Endometrium (tissue), 2 donors: ENCODE measurements around the gene GXYLT2.
A peak's percentile ranks its signal among the peaks of the same experiment; 100 is the strongest.

ENCODE experiments used
- FAIRE-seq: peaks from 2 replicates; lab custom pipeline; 2012; peaks lifted over from hg19 to GRCh38; lab: Jason Lieb, UNC
- donor health status: control.
- donor health status: control.

Gene GXYLT2

DNA sequence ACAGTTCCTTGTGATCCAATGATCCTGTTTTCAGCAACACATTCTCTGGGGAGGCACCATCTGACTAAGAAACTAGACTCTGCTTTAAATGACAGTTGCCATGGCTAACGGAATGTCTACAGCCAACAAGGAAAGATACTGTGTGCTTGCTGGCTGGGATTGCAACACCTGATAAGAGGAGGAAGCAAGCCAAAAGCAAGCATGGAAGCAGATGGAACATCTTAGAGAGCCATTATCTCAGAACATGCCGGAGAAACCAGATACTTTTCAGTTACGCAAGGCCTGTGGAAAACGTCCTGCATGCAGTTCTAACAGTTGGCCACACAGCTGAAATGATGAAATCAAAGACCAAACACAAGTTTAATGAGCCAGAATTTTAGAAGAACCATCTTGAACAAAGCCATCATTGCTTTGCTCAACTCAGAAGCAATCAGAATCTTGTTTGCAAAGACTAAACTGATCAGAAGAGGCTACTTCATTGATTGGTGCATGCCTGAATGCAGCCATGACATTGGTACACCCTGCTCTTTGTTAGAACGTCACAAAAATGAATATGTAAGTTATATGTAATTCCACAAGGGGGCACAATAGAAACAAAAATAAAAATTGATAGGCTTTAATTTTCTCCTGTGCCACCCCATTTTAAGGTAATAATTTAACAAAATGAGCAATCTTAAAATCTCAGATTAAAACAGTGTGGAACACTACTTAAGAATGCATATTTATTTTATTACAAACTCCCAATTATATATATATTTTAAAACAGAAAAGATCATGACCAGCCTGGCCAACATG, 50.8 kb downstream of the GXYLT2 start:
- peak; percentile 84 for FAIRE-seq

DNA sequence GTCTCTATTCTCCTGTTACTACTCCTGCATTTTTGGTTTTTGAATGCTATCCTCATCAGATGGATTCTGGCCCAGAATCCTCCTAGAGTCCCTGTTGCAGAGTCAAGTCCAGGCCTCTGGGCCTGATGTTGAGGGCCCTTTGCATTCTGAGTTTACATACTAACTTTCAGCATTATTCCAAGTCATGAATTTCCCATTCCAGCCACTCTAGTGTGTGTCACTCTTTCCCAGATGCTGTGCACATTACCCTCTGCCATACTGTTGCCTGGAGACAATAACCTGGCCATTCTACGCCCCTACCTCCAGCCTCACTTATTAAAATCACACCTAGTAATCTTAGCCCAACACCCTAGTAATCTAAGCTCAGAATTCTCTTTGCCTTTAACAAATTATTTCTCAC, 53.4 kb downstream of the GXYLT2 start:
- FAIRE-seq: no peak

DNA sequence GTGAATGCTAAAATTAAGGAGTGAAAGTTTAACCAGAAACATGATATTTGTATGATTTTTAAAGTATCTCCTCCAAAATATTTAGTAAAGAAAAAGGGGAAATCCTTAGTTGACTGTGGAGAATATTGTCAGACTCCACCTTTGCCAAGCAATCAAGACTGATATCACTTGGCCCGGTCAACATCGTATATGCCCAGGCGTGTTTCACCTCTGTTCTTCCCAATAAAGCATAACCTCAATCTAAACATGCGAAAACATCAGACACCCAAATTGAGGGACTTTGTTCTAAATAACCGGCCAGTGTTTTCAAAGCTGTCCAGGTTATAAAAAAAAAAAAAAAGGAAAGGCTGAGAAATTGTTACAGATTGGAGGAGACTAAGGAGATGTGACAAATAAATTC, 54.6 kb downstream of the GXYLT2 start:
- FAIRE-seq: no peak

DNA sequence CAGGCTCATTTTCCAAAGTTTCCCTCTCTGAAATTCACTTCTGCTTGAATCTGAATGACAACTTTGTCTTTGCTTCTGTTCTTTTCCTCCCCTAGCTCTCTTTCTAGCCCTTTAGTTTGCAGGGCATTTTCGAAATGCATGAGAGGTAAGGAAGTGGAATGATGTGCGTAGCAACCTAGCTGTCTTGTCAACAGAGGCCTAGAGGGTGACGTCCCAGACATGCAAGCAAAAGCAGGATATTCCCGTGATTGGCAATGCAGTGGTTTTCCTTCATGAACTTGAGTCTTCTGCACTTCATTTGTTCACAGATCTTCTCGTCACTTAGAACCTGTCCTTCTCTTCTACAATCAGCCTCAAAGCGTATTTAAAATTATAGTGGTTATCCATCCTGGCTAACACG, 56.9 kb downstream of the GXYLT2 start:
- no peak for FAIRE-seq

- FAIRE-seq: no peak
Observed at GRCh38 chr3:72947715-72948490, 60.1 kb downstream of the GXYLT2 start.

GRCh38 chr3:72949016-72949415, 61.2 kb downstream of the GXYLT2 start:
- FAIRE-seq: no peak

DNA sequence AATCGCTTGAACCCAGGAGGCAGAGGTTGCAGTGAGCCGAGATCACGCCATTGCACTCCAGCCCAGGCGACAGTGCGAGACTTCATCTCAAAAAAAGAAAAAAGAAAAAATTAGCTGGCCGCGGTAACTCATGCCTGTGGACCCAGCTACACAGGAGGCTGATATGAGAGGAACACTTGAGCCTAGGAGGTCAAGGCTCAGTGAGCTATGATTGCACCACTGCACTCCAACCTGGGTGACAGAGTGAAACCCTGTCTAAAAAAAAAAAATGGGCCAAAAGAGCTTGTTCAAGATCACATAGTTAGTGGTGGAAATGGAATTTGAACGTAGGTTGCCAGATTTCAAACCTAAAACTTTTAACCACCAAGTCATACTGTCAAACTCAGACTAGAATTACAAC, 62.5 kb downstream of the GXYLT2 start:
- no peak for FAIRE-seq

GRCh38 chr3:72950801-72951200, 63.0 kb downstream of the GXYLT2 start:
- FAIRE-seq: no peak

- FAIRE-seq: no peak
Observed at GRCh38 chr3:72951259-72951722, 63.4 kb downstream of the GXYLT2 start.

DNA sequence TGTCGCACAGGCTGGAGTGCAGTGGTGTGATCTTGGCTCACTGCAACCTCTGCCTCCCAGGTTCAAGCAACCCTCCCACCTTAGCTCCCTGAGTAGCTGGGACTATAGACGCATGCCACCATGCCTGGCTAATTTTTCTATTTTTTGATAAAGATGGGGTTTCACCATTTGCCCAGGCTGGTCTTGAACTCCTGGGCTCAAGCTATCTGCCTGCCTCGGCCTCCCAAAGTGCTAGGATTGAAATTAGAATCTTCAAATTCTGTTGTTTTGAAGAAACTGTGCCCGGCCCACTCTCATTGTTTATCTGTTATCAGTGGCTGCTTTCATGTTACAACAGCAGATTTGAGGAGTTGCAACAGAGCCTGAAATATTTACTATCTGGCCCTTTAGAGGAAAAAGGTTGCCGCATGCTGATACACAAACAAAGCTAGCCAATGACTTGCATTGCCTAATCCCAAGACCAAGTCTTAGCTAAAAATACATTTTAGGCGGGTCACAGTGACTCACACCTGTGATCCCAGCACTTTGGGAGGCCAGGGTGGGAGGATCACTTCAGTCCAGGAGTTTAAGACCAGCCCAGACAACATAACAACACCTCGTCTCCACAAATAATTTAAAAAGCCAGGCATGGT, 65.6 kb downstream of the GXYLT2 start:
- no peak for FAIRE-seq

DNA sequence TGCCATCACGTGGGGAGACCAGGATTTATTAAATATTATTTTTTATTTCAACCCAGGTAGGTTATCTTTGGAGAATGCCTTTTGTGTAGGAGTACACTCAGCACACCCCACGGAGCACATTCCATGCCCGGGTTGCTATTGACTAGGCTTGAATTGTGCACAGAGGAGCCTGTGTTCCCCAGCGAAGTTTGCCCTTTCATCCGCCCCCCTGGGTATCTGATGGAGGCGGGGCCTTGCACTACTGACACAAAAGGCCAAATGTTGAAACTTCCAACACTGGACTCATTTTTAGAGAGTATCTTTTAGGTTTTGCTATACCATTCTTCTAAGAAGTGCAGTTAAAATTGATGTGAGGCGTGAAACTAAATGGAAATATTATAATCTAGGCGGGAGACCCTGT, 69.5 kb downstream of the GXYLT2 start:
- no peak for FAIRE-seq

DNA sequence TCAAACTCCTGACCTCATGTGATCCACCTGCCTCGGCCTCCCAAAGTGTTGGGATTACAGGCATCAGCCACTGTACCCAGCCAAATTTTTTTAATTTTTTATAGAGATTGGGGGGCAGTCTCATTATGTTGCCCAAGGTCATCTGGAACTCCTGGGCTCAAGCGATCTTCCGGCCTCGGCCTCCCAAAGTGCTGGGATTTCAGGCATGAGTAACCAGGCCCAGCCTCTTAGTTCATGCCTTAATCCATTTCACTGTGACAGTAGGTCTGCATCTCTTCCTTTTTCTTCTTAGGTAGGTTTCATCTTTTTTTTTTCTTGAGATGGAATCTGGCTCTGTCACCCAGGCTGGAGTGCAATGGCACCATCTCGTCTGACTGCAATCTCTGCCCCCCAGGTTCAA, 71.5 kb downstream of the GXYLT2 start:
- FAIRE-seq: no peak

DNA sequence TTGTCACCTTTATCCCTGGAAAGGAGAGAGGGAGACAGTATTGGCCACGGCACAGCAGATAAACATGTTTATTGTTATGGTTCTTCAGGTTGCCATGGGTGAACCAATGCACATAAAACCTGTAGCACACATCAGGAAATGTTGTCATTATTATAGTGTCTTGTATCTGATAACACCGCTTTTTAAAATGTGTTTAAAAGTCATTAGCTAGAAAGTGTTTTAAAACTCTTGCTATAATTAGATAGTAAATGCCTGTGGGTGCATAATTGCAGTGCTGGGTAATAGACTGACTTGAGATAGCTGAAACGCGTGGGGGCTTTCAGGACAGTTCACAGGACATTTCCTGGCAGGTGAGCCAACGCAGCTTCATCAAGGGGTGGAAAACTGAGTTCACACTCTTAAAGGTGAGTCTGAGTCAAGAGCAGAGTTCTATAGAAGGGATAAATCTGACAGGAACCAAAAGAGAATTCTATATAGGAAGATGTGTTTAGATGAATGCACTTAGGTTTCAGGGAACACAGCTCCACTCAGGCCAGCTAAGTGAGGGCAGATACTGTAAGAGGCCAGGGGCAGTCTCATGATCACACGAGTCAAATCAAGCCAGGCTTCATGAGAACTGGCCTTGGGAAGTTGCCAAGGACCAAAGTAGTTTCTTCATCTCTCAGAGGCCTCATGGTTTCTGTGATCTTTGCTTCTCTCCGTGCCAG, 73.1 kb downstream of the GXYLT2 start:
- FAIRE-seq: no peak

DNA sequence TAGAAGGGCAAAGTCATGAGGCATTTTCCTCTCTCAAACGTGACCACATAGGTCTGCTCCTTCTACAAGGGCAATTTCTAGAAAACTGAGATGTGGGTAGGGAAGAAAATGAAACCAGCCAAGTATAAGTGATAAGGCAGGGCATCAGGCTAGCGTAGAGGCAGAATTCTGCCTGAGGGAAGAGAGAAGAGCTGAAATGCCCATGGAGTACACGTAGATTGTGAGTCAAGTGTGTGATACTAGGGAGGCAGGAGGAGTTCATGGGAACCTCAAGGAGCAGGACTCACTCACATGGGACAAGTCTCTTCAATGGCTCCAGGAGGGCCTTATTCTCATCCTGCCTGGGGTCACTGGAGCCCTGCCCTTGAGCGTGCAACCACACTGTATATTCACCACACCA, 73.9 kb downstream of the GXYLT2 start:
- no peak for FAIRE-seq

DNA sequence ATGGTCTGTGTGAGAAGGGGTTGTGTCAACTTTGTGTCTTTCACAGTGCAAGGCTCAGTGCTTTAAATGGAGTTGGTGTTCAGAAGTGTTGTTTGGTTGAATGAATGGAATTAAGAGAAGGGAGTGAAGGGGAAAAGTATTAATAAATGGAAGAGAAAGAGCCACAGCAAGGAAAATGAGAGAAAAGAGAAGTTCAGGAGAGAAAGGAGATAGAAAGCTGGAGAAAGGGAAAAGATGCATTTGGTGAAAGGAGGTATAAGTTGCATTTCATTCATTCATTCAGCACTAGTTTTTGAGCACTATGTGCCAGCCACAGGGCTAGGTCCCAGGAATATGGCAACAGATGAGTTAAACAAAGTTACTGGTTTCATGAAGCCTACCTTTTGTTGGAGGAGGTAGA, 74.5 kb downstream of the GXYLT2 start:
- FAIRE-seq: no peak

GRCh38 chr3:72964633-72965032, 76.8 kb downstream of the GXYLT2 start:
- FAIRE-seq: no peak

- no peak for FAIRE-seq
Observed at GRCh38 chr3:72968266-72968664, 80.4 kb downstream of the GXYLT2 start.

DNA sequence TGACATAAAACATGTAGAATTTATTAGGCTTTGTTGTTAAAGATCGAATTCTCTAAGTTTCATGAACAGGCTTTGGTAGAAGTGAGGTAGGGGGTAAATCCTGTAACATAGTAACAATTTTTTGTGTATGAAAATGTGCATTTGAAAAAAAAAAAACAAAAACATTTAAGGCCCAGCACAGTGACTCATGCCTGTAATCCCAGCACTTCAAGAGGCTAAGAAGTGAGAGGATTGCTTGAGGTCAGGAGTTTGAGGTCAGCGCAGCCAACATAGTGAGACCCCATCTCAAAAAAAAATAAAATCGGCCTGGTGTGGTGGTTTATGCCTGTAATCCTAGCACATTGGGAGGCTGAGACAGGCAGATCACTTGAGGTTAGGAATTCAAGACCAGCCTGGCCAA, 81.9 kb downstream of the GXYLT2 start:
- FAIRE-seq: no peak

DNA sequence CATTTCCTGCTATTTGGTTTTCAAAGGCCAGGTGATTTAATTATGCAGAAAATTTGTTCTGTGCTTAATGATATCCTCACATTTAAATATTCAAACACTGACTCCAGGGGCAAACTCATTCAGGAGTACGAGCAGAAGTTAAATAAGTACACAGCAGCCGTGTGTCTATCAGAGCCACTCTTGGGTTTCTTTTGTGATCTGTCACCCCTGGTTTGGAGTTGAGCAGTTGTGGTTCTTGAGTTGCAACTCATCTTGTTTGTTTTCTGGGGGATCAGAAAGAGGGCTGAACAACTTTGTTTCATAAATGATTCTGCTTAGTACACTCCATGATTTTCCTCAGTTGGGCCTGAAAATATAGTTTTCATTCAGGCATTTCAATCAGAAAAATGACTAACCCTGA, 83.1 kb downstream of the GXYLT2 start:
- no peak for FAIRE-seq

DNA sequence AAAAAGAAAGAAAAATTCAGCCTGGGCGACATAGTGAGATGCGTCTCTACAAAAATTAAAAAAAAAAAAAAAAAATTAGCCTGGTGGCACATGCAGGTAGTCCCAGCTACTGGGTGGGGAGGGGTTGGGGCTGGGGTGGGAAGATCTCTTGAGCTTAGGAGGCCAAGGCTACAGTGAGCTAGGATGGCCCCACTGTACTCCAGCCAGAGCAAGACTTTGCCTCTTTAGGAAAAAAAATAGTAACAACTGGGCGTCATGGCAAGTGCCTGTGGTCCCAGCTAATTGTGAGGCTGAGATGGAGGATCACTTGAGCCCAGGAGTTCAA, 84.8 kb downstream of the GXYLT2 start:
- no peak for FAIRE-seq

DNA sequence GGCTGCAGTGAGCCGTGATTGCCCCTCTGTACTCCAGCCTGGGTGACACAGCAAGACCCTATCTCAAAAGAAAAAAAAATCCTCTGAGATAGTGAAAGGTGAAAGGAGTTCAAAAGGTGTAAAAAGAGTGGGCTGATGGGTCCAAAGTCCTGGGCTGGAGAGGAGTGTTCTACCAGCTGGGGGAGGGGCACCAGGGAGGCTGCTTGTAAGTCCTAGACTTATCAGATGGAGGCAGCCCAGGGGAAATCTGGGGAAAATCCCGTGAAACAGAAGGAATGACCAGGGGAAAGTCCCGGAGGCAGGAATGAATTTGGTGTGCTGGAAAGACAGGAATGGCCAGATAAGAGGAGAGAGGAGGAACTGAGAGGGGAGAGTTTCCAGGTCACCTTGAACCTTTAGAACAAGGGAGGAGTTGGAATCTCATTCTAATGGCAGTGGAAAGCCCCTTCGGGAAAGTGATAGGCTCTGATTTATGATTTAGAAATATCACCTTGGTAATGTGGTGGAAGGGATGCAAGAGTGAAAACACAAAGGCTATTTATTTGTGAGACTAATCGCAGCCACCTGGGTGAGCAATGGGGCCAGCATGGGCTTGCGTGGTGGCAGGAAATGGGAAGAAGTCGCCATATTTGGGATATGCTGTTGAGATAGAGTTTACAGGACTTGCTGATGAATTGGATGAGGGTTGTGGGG, 85.3 kb downstream of the GXYLT2 start:
- no peak for FAIRE-seq

DNA sequence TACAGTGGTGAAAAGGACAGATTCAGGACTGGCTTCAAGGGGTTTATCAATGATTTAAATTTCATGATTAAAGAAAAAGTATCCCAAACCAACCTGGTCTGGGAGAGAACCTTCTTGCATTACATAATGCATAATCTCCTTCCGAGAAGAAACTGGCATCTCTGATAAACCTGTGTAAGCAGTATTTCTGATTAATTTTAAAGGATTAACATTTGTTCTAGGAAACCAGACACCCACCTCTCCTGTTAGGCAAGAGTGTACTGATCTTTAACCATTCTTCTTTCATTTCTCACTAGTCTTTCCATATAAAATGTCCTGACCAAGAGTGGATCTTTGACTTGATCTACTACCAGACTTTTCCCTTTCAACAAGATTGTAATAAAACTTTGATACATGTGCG, 85.9 kb downstream of the GXYLT2 start:
- no peak for FAIRE-seq
